Measurements from ENCODE around the gene BLOC1S2.
A peak's percentile ranks its signal among the peaks of the same experiment; 100 is the strongest.

Gene BLOC1S2

DNA sequence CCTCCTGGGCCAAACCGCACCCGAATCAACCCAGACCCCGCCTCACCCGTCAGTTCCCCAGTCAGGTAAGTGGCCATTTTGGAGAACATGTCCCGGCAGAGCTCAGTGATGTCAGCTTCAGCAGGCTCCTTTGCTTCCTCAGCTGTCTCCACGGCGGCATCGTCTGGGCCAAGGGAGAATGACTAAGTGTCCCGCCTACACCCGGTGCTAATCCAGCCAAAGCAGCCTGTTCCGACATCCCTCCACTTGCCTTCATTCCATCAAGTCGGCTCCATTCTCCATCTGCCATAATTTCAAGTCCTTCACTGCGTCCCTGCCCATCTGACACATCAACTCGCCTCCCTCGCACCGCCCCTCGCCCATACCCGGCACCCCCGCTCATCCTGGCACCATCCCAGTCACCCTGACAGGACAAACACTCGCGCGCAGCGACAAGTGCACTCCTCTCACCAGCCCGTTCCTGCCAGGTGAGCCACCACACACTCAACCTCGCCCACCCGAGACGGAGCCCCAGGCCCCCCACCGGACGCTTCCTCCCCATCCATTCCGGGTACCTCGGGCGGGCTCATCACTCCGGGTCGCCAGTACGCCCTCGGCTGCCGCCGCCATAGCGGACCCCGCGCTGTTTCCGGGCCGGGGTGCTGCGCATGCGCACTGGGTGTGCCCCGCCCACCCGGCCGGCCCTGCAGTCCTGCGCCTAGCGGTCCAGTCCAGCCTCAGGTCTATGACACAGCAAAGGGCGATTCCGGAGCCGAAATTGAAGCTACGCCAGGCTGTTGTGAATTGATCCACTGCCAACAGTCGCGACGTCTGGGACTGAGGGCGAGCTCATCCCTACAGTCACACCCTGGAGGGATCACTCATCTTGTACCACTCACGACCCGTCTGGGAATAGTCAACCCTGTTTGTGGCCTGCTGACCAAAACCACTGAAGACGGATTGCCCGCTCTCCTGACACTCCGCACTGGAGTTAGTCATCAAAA lies at the start of gene BLOC1S2:
Gene BLOC1S2 (minus strand): TSS at position 630 of the 983 bp plus-strand sequence. CDS start 21 bp downstream, at position 609.
- in situ Hi-C loops (cut with HindIII; ENCODE audit: low pct_ligation_motif_present, low pct_unique_long_range_greater_than_20kb, low sequenced_read_pairs) = no loop called here
- peak; percentile 90 for DNase-seq

DNA sequence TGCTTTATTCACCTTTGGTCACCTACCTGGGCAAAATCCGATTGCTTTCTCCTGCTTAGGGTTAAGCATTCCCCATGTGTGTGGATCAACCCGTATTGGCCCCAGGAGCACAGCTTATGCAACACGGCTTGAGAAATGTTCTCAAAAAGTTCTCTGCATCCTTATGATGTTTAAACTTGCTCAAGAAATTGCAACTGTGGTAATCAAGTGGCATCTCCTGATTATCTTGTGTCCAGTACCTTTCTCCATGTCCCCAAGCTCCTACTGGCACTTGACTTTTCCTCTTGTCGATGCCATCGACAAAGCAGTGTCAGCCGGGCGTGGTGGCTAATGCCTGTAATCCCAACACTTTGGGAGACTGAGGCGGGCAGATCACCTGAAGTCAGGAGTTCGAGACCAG lies 48.3 kb upstream of the BLOC1S2 start:
- DNase-seq = no peak
- in situ Hi-C loops (cut with HindIII; ENCODE audit: low pct_ligation_motif_present, low pct_unique_long_range_greater_than_20kb, low sequenced_read_pairs) = loop anchor here (25.0 kb wide), 1 partner anchor 103 kb away; no protein-coding TSS in a partner anchor

GRCh38 chr10:100333661-100334440 lies 47.4 kb upstream of the BLOC1S2 start:
- in situ Hi-C loops (cut with HindIII; ENCODE audit: low pct_ligation_motif_present, low pct_unique_long_range_greater_than_20kb, low sequenced_read_pairs) = loop anchor here (25.0 kb wide), 1 partner anchor 103 kb away; no protein-coding TSS in a partner anchor
- no peak for DNase-seq

DNA sequence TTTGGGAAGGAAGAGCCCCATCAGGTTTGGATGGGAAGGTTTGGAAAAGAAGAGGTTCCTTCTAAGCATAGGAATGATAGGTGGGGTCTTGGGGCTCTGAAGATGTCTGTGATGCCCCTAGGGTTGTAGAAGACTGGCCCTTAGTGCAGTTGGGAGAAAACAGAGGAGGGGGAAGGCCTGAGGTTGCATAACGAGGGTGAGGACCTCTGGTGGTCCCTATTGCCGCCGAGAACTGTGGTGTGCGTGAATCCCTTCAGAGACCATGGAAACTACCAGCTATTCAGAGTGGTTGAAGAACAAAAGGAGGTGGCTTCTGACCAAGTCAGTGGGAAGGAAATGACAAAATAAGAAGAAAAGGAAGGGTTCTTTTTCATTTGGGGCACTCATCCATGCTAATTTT lies 46.6 kb upstream of the BLOC1S2 start:
- DNase-seq = no peak
- in situ Hi-C loops (cut with HindIII; ENCODE audit: low pct_ligation_motif_present, low pct_unique_long_range_greater_than_20kb, low sequenced_read_pairs) = loop anchor here (25.0 kb wide), 1 partner anchor 104 kb away; no protein-coding TSS in a partner anchor

DNA sequence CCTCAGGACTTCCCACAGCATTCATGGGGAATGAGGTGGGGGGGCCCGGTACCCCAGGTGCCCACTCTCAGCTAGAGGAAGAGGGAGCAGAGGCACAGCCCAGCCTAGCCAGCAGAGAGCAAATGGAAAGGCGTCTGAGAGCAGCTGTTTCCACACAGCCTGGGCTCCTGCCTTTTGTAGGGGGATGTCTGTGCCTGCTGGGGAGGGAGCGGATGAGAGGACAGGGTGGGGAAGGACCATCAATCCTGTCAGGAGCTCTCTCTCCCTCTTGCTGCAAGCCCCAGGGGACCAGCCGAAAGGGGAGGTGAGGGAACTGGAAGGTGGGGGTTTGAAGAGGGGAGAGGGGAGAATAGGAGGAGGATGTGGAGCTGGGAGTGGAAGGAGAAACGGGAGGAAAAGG lies 43.6 kb upstream of the BLOC1S2 start, which contains the start of gene PKD2L1:
Gene PKD2L1 (minus strand): TSS at position 150 of the 400 bp plus-strand sequence. CDS start 125 bp downstream, at position 25.
- no peak for DNase-seq

DNA sequence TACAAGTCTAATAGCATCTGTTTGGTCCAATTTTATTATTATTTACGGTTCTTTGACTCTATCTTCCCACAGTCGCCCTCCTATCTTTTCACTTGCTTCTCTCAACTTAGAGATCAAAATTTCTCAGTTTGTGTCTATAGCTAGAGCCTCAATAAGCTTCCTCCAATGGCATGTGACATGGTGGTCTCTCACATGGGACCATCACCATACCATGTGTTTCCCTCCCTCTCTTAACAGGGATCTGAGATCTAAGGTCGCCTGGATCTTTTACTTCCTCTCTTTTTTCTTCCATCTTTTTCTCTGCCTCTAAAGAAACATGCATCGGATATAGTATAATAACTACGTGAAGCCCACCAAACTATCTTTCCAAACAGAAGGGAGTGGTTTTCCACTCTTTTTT lies 41.7 kb upstream of the BLOC1S2 start:
- in situ Hi-C loops (cut with HindIII; ENCODE audit: low pct_ligation_motif_present, low pct_unique_long_range_greater_than_20kb, low sequenced_read_pairs) = loop anchor here (25.0 kb wide), 1 partner anchor 109 kb away; no protein-coding TSS in a partner anchor
- DNase-seq = no peak

More for the DNA sequence above, 43.6 kb upstream of the BLOC1S2 start, which contains the start of gene PKD2L1:
- in situ Hi-C loops (cut with HindIII; ENCODE audit: low pct_ligation_motif_present, low pct_unique_long_range_greater_than_20kb, low sequenced_read_pairs) = loop anchor here (25.0 kb wide), 1 partner anchor 107 kb away; no protein-coding TSS in a partner anchor

GRCh38 chr10:100327718-100328009 lies 41.2 kb upstream of the BLOC1S2 start:
- DNase-seq = no peak
- in situ Hi-C loops (cut with HindIII; ENCODE audit: low pct_ligation_motif_present, low pct_unique_long_range_greater_than_20kb, low sequenced_read_pairs) = loop anchor here (25.0 kb wide), 1 partner anchor 110 kb away; no protein-coding TSS in a partner anchor

DNA sequence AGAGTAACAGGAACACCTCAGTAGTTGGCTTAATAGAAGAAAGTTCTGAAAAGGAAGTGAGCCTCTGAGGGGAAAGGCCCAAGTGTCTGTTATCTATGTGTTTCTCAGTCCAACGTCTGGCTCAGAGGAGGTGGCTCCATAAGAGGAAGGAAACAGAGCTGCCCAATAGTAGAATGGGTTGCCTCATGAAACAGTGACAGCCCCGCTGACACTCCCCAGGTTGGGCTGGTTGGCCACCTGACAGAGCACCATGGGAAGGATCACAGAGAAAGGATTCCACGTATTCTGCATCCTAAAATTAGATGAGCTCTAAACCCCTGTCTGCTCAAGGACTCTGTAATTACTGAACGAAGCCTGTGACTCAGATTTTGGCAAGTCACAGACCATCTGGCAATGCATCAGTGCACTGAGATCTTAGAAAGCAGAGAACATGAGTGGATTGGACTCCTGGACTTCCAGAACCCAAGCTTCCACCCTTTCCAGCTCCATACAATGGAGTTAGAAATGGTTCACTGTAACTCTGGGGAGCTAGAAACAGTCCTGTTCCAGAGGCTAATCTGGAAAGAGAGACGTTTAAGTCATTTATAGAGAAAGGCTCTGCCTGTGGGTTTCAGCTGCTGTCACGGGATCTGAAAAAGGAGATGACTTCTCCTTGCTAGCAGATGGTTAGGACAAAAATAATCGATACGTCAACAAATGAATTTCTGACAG lies 40.7 kb upstream of the BLOC1S2 start:
- in situ Hi-C loops (cut with HindIII; ENCODE audit: low pct_ligation_motif_present, low pct_unique_long_range_greater_than_20kb, low sequenced_read_pairs) = loop anchor here (25.0 kb wide), 1 partner anchor 110 kb away; no protein-coding TSS in a partner anchor
- DNase-seq = no peak

GRCh38 chr10:100325158-100325557 lies 38.7 kb upstream of the BLOC1S2 start:
- DNase-seq = peak; percentile 21
- in situ Hi-C loops (cut with HindIII; ENCODE audit: low pct_ligation_motif_present, low pct_unique_long_range_greater_than_20kb, low sequenced_read_pairs) = loop anchor here (25.0 kb wide), 1 partner anchor 112 kb away; no protein-coding TSS in a partner anchor

GRCh38 chr10:100319707-100320402 lies 33.4 kb upstream of the BLOC1S2 start:
- no peak for DNase-seq
- in situ Hi-C loops (cut with HindIII; ENCODE audit: low pct_ligation_motif_present, low pct_unique_long_range_greater_than_20kb, low sequenced_read_pairs) = no loop called here

- in situ Hi-C loops (cut with HindIII; ENCODE audit: low pct_ligation_motif_present, low pct_unique_long_range_greater_than_20kb, low sequenced_read_pairs) = no loop called here
- DNase-seq = no peak
These were observed 31.7 kb upstream of the BLOC1S2 start for GRCh38 chr10:100318207-100318606.

GRCh38 chr10:100315615-100316014 lies 29.1 kb upstream of the BLOC1S2 start:
- no peak for DNase-seq
- in situ Hi-C loops (cut with HindIII; ENCODE audit: low pct_ligation_motif_present, low pct_unique_long_range_greater_than_20kb, low sequenced_read_pairs) = no loop called here

DNA sequence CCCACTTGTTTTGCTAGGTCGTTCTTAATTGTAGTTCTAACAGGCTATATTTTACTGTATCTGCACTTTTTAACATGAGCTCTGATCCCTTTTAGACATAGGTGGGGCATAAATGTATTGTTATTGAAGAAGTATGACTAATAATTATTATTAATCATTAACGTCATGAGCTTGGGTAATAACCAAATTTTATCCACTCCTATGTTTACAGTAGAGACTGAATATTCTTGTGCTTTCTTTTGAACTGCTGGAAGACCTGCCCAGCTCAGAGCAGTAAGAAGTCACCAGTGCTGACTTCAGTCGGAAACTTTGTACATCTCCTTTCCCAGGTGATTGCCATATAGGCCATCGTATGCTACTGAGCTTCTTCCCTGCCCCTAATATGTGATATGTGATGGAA lies 24.8 kb upstream of the BLOC1S2 start:
- in situ Hi-C loops (cut with HindIII; ENCODE audit: low pct_ligation_motif_present, low pct_unique_long_range_greater_than_20kb, low sequenced_read_pairs) = no loop called here
- DNase-seq = no peak

DNA sequence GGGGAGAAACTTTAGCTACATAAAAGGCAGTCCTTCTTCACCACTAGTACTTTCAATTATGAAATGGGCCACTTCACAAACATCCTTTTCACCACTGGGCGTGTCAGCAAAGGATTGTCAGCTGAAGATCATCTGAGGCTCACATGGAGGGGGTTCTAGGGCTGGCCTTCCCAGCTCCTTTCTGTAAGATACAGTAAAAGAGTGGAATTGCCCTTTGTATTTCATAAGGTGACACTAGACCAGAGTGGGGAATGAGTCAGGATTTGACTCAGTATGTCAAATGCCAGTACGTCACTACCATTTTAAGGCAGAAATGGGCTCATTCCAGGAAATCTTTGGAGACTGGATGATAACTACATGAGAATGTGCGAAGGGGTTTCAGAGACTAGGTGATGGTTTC lies 21.2 kb upstream of the BLOC1S2 start:
- in situ Hi-C loops (cut with HindIII; ENCODE audit: low pct_ligation_motif_present, low pct_unique_long_range_greater_than_20kb, low sequenced_read_pairs) = no loop called here
- no peak for DNase-seq

- no peak for DNase-seq
These were observed 20.4 kb upstream of the BLOC1S2 start for GRCh38 chr10:100306861-100307260.

GRCh38 chr10:100304414-100304813 lies 17.9 kb upstream of the BLOC1S2 start:
- in situ Hi-C loops (cut with HindIII; ENCODE audit: low pct_ligation_motif_present, low pct_unique_long_range_greater_than_20kb, low sequenced_read_pairs) = no loop called here
- DNase-seq = no peak

More at GRCh38 chr10:100306861-100307260, 20.4 kb upstream of the BLOC1S2 start:
- in situ Hi-C loops (cut with HindIII; ENCODE audit: low pct_ligation_motif_present, low pct_unique_long_range_greater_than_20kb, low sequenced_read_pairs) = no loop called here

- in situ Hi-C loops (cut with HindIII; ENCODE audit: low pct_ligation_motif_present, low pct_unique_long_range_greater_than_20kb, low sequenced_read_pairs) = no loop called here
- DNase-seq = peak; percentile 46
These were observed 17.3 kb upstream of the BLOC1S2 start for GRCh38 chr10:100303724-100304319.

Data from ACHN (cell line).